Mesenchymal stem cell (in vitro differentiated cells and primary cell): ENCODE measurements around the gene AIFM1.

ENCODE experiments used
- DNase-seq: peaks from one replicate; pipeline ENCODE4 v3.0.0-alpha.2; 2013
- H2AFZ ChIP-seq: one replicate; pipeline ENCODE4 v1.6.1; 2013; ENCODE audit warnings: low read depth, mild to moderate bottlenecking, control low read depth, inconsistent platforms, low read length, moderate library complexity
- H2AK5ac ChIP-seq: 2 replicates; pipeline ENCODE4 v1.6.1; 2013; ENCODE audit warnings: low read length, moderate library complexity, mild to moderate bottlenecking, inconsistent platforms; ENCODE audit not compliant: severe bottlenecking
- H2BK120ac ChIP-seq: one replicate; pipeline ENCODE4 v1.6.1; 2013; ENCODE audit warnings: low read depth, mild to moderate bottlenecking, inconsistent platforms, low read length, moderate library complexity
- H2BK12ac ChIP-seq, 2 experiments: one replicate each; pipeline ENCODE4 v1.6.1; 2013; ENCODE audit warnings: inconsistent platforms in 2 of 2, low read length in 2 of 2, mild to moderate bottlenecking in 2 of 2, moderate library complexity in 2 of 2, control low read depth in 1 of 2
- H2BK15ac ChIP-seq: one replicate; pipeline ENCODE4 v1.6.1; 2013; ENCODE audit warnings: mild to moderate bottlenecking, low read depth, inconsistent platforms; ENCODE audit not compliant: poor library complexity, severe bottlenecking
- H2BK5ac ChIP-seq: 2 replicates; pipeline ENCODE4 v1.6.1; 2013; ENCODE audit warnings: low read depth, mild to moderate bottlenecking, low read length, control low read depth, inconsistent platforms; ENCODE audit not compliant: poor library complexity, severe bottlenecking
- H3K14ac ChIP-seq, 2 experiments: one replicate each; pipeline ENCODE4 v1.6.1; 2013; ENCODE audit warnings: inconsistent platforms in 2 of 2, low read length in 2 of 2, control low read depth in 1 of 2, mild to moderate bottlenecking in 1 of 2, moderate library complexity in 1 of 2
- H3K18ac ChIP-seq, 2 experiments: one replicate each; pipeline ENCODE4 v1.6.1; 2013; ENCODE audit warnings: inconsistent platforms in 2 of 2, low read length in 2 of 2, control low read depth in 1 of 2, low read depth in 1 of 2, mild to moderate bottlenecking in 1 of 2
- H3K23ac ChIP-seq, 2 experiments: one replicate each; pipeline ENCODE4 v1.6.1; 2013; ENCODE audit warnings: inconsistent platforms in 2 of 2, low read length in 2 of 2, mild to moderate bottlenecking in 2 of 2, moderate library complexity in 2 of 2, control low read depth in 1 of 2
- H3K27ac ChIP-seq: 2 replicates; pipeline ENCODE4 v1.5.1; 2013; ENCODE audit warnings: mild to moderate bottlenecking, moderate library complexity, low read length, control low read depth, inconsistent platforms; ENCODE audit not compliant: poor library complexity, severe bottlenecking
- H3K27me3 ChIP-seq, 2 experiments: 2 replicates each; pipeline versions ENCODE4 v1.6.1 to v1.7.0; 2013; ENCODE audit warnings: low read length in 2 of 2, mild to moderate bottlenecking in 2 of 2, moderate library complexity in 2 of 2, control low read depth in 1 of 2, inconsistent platforms in 1 of 2; ENCODE audit not compliant: control insufficient read depth in 1 of 2, insufficient read depth in 1 of 2
- H3K36me3 ChIP-seq, 2 experiments: 2 replicates each; pipeline versions ENCODE4 v1.6.1 to v1.7.0; 2013; ENCODE audit warnings: low read length in 2 of 2, control low read depth in 1 of 2, inconsistent platforms in 1 of 2, low read depth in 1 of 2, mild to moderate bottlenecking in 1 of 2; ENCODE audit not compliant: insufficient read depth in 2 of 2, control insufficient read depth in 1 of 2
- H3K4ac ChIP-seq, 2 experiments: one replicate each; pipeline ENCODE4 v1.6.1; 2013; ENCODE audit warnings: inconsistent platforms in 2 of 2, low read length in 2 of 2, mild to moderate bottlenecking in 2 of 2, moderate library complexity in 2 of 2, control low read depth in 1 of 2, low read depth in 1 of 2
- H3K4me1 ChIP-seq: 2 replicates; pipeline ENCODE4 v1.6.1; 2013; ENCODE audit warnings: low read depth, low read length, control low read depth; ENCODE audit not compliant: control insufficient read depth, insufficient read depth
- H3K4me2 ChIP-seq: 2 replicates; pipeline ENCODE4 v1.6.1; 2013; ENCODE audit warnings: low read length, mild to moderate bottlenecking, inconsistent platforms; ENCODE audit not compliant: poor library complexity, severe bottlenecking
- H3K4me3 ChIP-seq, 2 experiments: 2 replicates each; pipeline versions ENCODE4 v1.5.1 to v1.7.0; 2013; ENCODE audit warnings: low read length in 2 of 2, mild to moderate bottlenecking in 2 of 2, control low read depth in 1 of 2, low read depth in 1 of 2; ENCODE audit not compliant: insufficient read depth in 1 of 2
- H3K79me1 ChIP-seq: replicated peaks from 2 replicates; pipeline ENCODE4 v1.6.1; 2013; ENCODE audit warnings: mild to moderate bottlenecking, control low read depth, low read length, inconsistent platforms; ENCODE audit not compliant: poor library complexity, severe bottlenecking
- H3K9ac ChIP-seq: 2 replicates; pipeline ENCODE4 v1.7.0; 2013; ENCODE audit warnings: mild to moderate bottlenecking, low read length, moderate library complexity
- H3K9me3 ChIP-seq: 2 replicates; pipeline ENCODE4 v1.7.0; 2013; ENCODE audit warnings: mild to moderate bottlenecking, low read length; ENCODE audit not compliant: control insufficient read depth
- H4K8ac ChIP-seq: one replicate; pipeline ENCODE4 v1.6.1; 2013; ENCODE audit warnings: inconsistent platforms, mild to moderate bottlenecking, low read length, moderate library complexity
- H4K91ac ChIP-seq: one replicate; pipeline ENCODE4 v1.6.1; 2013; ENCODE audit warnings: mild to moderate bottlenecking, low read length, inconsistent platforms
- WGBS: methylation state at CpG from one replicate; pipeline ENCODE4 v1.1.7; 2013; ENCODE audit warnings: mixed read lengths; 5-methylcytosine and 5-hydroxymethylcytosine counted together

Gene AIFM1

GRCh38 chrX:130179170-130179569, 13.5 kb upstream of the AIFM1 start:
- no peaks in the 10 kb centered on the region for H3K36me3 ChIP-seq
- H3K79me1 ChIP-seq: no peaks in the 10 kb centered on the region
- no peak overlapping the region for H3K4me3 ChIP-seq
- no peak overlapping the region for H3K18ac ChIP-seq
- peaks cover 0 to 12% of the 10 kb centered on the region in 2 experiments for H3K27me3 ChIP-seq
- no peak overlapping the region for H2BK12ac ChIP-seq
- H2AFZ ChIP-seq: no peak overlapping the region
- H3K4me2 ChIP-seq: no peak overlapping the region
- no peak overlapping the region for H2AK5ac ChIP-seq
- H2BK120ac ChIP-seq: no peak overlapping the region
- no peak overlapping the region for H4K91ac ChIP-seq
- no peak overlapping the region for H3K4ac ChIP-seq
- H3K9me3 ChIP-seq: no peaks in the 10 kb centered on the region
- H2BK5ac ChIP-seq: no peak overlapping the region
- no peak for DNase-seq
- no CpG with 5 or more reads among the region's 5 CpGs for WGBS
- H3K9ac ChIP-seq: no peak overlapping the region
- no peak overlapping the region for H3K23ac ChIP-seq
- no peaks in the 10 kb centered on the region for H3K4me1 ChIP-seq
- H2BK15ac ChIP-seq: no peak overlapping the region
- no peak overlapping the region for H3K14ac ChIP-seq
- H3K27ac ChIP-seq: no peak overlapping the region
- H4K8ac ChIP-seq: no peak overlapping the region

- Histone ChIP-seq H3K23ac (no peak overlapping the region), H3K4me2 (no peak overlapping the region), H2BK120ac (no peak overlapping the region), H3K4ac (no peak overlapping the region), H3K79me1 (no peaks in the 10 kb centered on the region), H2BK12ac (no peak overlapping the region), H3K9ac (no peak overlapping the region), H2AFZ (no peak overlapping the region), H3K27me3 (peaks cover 5 to 12% of the 10 kb centered on the region in 2 experiments), H2AK5ac (no peak overlapping the region), H3K4me1 (peaks cover 1% of the 10 kb centered on the region), H4K8ac (peak overlapping the region; percentile 49), H2BK15ac (no peak overlapping the region), H3K9me3 (no peaks in the 10 kb centered on the region), H4K91ac (no peak overlapping the region), H3K27ac (no peak overlapping the region), H3K14ac (no peak overlapping the region), H3K36me3 (no peaks in the 10 kb centered on the region), H2BK5ac (no peak overlapping the region), H3K18ac (no peak overlapping the region), H3K4me3 (no peak overlapping the region)
- no peak for DNase-seq
- 96% methylated on average over 4 of the region's 4 CpGs for WGBS
Observed at GRCh38 chrX:130176942-130177341, 11.3 kb upstream of the AIFM1 start.

- no peak overlapping the region for H3K14ac ChIP-seq
- H3K9me3 ChIP-seq: no peaks in the 10 kb centered on the region
- no peaks in the 10 kb centered on the region for H3K36me3 ChIP-seq
- H2BK12ac ChIP-seq: no peak overlapping the region
- H2BK5ac ChIP-seq: no peak overlapping the region
- H3K18ac ChIP-seq: no peak overlapping the region
- no peak overlapping the region for H2AFZ ChIP-seq
- H3K4me2 ChIP-seq: no peak overlapping the region
- H3K4me1 ChIP-seq: peaks cover 7% of the 10 kb centered on the region
- H3K23ac ChIP-seq: no peak overlapping the region
- H3K79me1 ChIP-seq: no peaks in the 10 kb centered on the region
- no peak overlapping the region for H2BK120ac ChIP-seq
- peaks cover 6 to 12% of the 10 kb centered on the region in 2 experiments for H3K27me3 ChIP-seq
- H3K4me3 ChIP-seq: no peak overlapping the region
- peak; percentile 43 for DNase-seq
- H4K91ac ChIP-seq: no peak overlapping the region
- no peak overlapping the region for H4K8ac ChIP-seq
- no peak overlapping the region for H2BK15ac ChIP-seq
- H3K9ac ChIP-seq: no peak overlapping the region
- H3K27ac ChIP-seq: no peak overlapping the region
- no peak overlapping the region for H3K4ac ChIP-seq
- no peak overlapping the region for H2AK5ac ChIP-seq
Observed at GRCh38 chrX:130176354-130176776, 10.7 kb upstream of the AIFM1 start.

- Histone ChIP-seq H3K9me3 (no peaks in the 10 kb centered on the region), H3K4me3 (no peak overlapping the region), H3K27ac (no peak overlapping the region), H3K79me1 (no peaks in the 10 kb centered on the region), H3K4ac (no peak overlapping the region), H2BK5ac (no peak overlapping the region), H3K36me3 (no peaks in the 10 kb centered on the region), H3K18ac (no peak overlapping the region), H3K9ac (no peak overlapping the region), H3K23ac (no peak overlapping the region), H2BK12ac (no peak overlapping the region), H2BK120ac (no peak overlapping the region), H2BK15ac (no peak overlapping the region), H2AFZ (no peak overlapping the region), H3K4me2 (no peak overlapping the region), H3K4me1 (peaks cover 14% of the 10 kb centered on the region), H2AK5ac (no peak overlapping the region), H3K27me3 (peaks cover 10 to 16% of the 10 kb centered on the region in 2 experiments), H4K8ac (no peak overlapping the region), H3K14ac (no peak overlapping the region), H4K91ac (no peak overlapping the region)
- DNase-seq: no peak
- WGBS: no CpG with 5 or more reads among the region's 2 CpGs
Observed at GRCh38 chrX:130174937-130175336, 9.3 kb upstream of the AIFM1 start.
